Measurements from ENCODE around the gene ADAMTS3.
"Not testable (repeated sequence)": the region's sequence is repeated elsewhere in the genome, so short reads cannot be mapped to it uniquely, and the experiment has no call there.

The ADAMTS3 gene

GRCh38 chr4:72552447-72552846 lies 16.6 kb downstream of the ADAMTS3 start:
- FAIRE-seq, result no peak

- FAIRE-seq, result no peak
These were observed 22.6 kb downstream of the ADAMTS3 start for GRCh38 chr4:72546456-72546855.

GRCh38 chr4:72540694-72541093 lies 28.3 kb downstream of the ADAMTS3 start:
- FAIRE-seq, result not testable (repeated sequence)

- FAIRE-seq, result no peak
These were observed 31.0 kb downstream of the ADAMTS3 start for GRCh38 chr4:72538006-72538405.

- FAIRE-seq, result no peak
These were observed 32.6 kb downstream of the ADAMTS3 start for GRCh38 chr4:72536443-72536842.

GRCh38 chr4:72531768-72532290 lies 37.2 kb downstream of the ADAMTS3 start:
- FAIRE-seq, result no peak

GRCh38 chr4:72531322-72531721 lies 37.7 kb downstream of the ADAMTS3 start:
- no peak for FAIRE-seq

GRCh38 chr4:72529148-72529822 lies 39.7 kb downstream of the ADAMTS3 start:
- peak; percentile 97 for FAIRE-seq

- no peak for FAIRE-seq
These were observed 41.9 kb downstream of the ADAMTS3 start for GRCh38 chr4:72527038-72527646.

- FAIRE-seq, result no peak
These were observed 43.1 kb downstream of the ADAMTS3 start for GRCh38 chr4:72525938-72526337.

GRCh38 chr4:72522440-72522839 lies 46.6 kb downstream of the ADAMTS3 start:
- FAIRE-seq, result no peak

GRCh38 chr4:72513227-72513626 lies 55.8 kb downstream of the ADAMTS3 start:
- no peak for FAIRE-seq

- FAIRE-seq, result no peak
These were observed 61.1 kb downstream of the ADAMTS3 start for GRCh38 chr4:72507860-72508419.

GRCh38 chr4:72507167-72507566 lies 61.9 kb downstream of the ADAMTS3 start:
- FAIRE-seq, result no peak

- FAIRE-seq, result no peak
These were observed 63.7 kb downstream of the ADAMTS3 start for GRCh38 chr4:72505314-72505744.

GRCh38 chr4:72500214-72500613 lies 68.8 kb downstream of the ADAMTS3 start:
- FAIRE-seq, result no peak

- FAIRE-seq, result no peak
These were observed 72.9 kb downstream of the ADAMTS3 start for GRCh38 chr4:72496119-72496518.

- FAIRE-seq, result no peak
These were observed 74.9 kb downstream of the ADAMTS3 start for GRCh38 chr4:72494156-72494555.

GRCh38 chr4:72489267-72489666 lies 79.8 kb downstream of the ADAMTS3 start:
- FAIRE-seq, result no peak

- FAIRE-seq, result no peak
These were observed 82.0 kb downstream of the ADAMTS3 start for GRCh38 chr4:72486991-72487390.

GRCh38 chr4:72484981-72485380 lies 84.0 kb downstream of the ADAMTS3 start:
- FAIRE-seq, result no peak

GRCh38 chr4:72473434-72473900 lies 95.6 kb downstream of the ADAMTS3 start:
- FAIRE-seq, result no peak

- no peak for FAIRE-seq
These were observed 97.2 kb downstream of the ADAMTS3 start for GRCh38 chr4:72471816-72472215.

- peak; percentile 89 for FAIRE-seq
These were observed 100.0 kb downstream of the ADAMTS3 start for GRCh38 chr4:72468904-72469502.

All from A204.1 (cell line).